Measurements from ENCODE around the gene FXYD7.
"Not testable (repeated sequence)": the region's sequence is repeated elsewhere in the genome, so short reads cannot be mapped to it uniquely, and the experiment has no call there.

The FXYD7 gene, protein sequence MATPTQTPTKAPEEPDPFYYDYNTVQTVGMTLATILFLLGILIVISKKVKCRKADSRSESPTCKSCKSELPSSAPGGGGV

DNA sequence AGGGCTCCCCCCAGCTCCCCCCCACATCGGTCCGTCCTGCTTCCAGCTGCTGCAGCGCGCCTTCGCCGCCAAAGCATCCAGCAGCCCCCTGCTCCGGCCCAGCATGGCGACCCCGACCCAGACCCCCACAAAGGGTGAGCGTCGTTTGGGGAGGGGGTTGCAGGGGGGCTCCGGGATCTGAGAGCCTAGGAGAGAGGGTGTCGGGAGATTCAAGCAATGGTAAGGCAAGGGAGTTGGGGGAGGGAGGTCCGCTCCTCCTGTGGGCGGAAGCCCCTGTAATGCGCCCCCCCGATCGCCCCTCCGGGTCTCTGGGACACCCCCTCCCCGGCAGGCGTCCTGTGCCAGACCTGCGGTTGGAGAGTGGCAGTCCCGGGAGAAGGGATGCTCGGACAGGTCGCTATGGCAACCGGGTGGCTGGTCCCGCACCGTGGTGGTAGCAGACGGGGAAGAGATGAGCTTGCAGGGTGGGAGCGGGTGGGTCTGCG, at the start of gene FXYD7:
FXYD7 (plus strand) TSS at position 25 of the 485 bp plus-strand sequence; CDS start at position 104, 79 bp downstream.
- DNase-seq (ENCODE audit: low read depth): no peak

DNA sequence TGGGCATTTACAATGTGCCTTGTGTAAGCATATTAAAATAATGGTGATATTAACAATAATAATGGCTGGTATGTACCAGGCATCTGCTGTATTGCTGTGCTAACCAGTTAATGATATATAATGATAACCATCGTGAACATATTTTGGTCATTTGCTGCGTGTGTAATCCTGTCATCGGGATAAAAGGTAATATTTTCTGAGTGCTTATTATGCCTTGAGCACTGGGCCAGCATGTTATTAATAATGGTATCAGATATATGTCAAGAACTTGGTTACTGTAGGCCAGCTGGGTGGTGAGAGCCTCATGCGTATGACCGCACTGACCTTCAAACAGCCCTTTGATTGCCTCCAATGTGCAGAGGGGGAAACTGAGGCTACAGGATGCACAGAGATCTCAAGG, 49.6 kb upstream of the FXYD7 start:
- no peak for DNase-seq (ENCODE audit: low read depth)

DNA sequence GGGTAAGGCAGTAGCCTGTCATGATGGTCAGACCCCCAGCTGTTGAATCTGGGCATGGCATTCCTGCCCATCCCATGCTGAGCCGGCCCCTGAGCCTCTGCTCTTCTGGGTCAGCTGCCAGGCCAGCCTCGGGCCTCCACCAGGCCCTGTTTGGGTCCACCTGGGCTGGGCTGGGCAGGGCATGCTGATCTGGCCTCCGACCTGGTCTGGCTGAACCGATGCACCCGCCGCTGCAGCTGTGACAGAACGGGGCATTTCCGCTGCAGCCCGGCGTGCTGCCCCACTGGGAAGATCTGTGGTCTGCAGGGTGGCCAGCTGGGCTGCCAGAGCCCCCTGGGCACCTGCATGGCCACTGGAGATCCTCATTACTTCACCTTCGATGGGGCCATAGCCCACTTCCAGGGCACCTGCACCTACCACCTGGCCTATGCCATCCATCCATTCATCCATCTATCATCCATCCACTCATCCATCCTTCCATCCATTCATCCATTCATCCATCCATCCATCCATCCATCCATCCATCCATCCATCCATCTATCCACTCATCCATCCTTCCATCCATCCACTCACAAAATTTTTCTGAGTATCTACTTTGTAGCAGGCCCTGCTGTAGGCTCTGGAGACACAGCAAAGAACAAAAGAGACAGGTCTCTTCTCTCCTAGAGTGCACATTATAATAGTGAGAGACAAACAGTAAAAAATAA, 49.0 kb upstream of the FXYD7 start:
- no peak for DNase-seq (ENCODE audit: low read depth)

DNA sequence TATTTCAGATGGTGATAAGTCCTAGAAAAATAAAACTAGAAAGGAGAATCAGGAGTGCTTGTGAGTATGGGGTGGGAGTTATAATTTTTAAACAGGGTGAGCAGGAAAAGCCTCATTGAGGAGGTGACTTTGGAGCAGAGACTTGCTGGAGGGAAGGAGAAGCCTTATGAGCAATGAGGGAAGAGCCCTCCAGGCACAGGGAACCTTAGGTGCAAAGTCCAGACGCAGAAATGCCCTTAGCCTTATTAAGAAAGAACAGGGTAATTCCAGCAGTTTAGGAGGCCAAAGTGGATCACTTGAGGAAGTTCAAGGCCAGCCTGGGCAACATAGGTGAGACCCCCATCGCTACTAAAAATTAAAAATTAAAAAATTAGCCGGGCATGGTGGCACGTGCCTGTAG, 48.4 kb upstream of the FXYD7 start:
- DNase-seq (ENCODE audit: low read depth): no peak

DNA sequence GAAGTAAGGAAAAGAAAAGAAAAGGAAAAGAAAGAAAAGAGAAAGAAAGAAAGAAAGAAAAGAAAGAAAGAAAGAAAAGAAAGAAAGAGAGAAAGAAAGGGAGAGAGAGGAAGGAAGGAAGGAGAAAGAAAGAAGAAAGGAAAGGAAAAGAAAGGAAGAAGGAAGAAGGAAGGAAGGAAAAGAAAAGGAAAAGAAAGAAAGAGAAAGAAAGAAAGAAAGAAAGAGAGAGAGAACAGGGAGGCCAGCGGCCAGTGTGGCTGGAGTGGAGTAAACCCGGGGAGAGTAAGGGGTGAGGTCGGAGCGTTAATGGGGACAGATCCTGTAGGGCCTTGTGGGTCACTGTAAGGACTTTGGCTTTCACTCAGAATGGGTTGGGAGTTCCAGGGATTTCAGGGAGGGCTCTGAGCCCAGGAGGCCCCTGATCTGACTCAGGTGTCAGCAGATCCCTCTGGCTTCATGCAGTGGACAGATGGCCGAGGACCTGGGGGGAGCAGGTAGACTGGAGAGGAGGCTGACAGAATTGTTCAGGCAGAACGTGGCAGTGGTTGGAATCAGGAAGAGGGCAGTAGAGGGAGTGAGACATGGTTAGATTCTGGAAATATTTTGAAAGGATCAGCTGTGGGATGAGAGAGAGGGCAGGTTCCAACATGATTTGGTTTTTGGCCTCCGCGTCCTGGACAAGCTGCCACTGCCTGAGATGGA, 47.2 kb upstream of the FXYD7 start:
- DNase-seq (ENCODE audit: low read depth): no peak

DNA sequence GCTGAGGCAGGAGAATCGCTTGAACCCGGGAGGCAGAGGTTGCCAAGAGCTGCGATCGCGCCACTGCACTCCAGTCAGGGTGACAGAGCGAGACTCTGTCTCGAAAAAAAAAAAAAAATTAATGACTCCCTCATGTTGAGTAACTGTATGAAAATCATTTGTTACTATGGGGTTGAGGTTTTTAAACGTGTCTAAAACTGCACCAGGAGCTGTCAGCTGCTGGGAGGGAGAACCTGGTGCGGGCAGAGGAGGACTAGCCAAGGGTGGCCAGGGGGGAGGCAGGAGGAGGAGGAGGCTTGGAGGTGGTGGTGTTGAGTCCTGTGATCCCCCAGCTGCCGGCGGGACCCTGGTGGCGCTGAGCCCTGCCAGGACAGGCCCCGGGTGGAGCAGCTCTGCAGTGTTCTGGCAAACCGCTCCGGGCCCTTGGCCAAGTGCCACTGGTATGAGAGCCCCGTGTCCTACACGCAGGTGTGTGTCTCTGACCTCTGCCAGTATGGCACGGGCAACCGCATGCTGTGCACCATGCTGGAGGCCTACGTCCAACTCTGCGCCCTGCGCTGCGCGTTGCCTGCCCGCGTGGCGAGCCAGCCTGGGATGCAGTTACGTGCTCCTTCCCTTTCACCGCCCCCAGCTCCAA, 44.5 kb upstream of the FXYD7 start:
- DNase-seq (ENCODE audit: low read depth): no peak

DNA sequence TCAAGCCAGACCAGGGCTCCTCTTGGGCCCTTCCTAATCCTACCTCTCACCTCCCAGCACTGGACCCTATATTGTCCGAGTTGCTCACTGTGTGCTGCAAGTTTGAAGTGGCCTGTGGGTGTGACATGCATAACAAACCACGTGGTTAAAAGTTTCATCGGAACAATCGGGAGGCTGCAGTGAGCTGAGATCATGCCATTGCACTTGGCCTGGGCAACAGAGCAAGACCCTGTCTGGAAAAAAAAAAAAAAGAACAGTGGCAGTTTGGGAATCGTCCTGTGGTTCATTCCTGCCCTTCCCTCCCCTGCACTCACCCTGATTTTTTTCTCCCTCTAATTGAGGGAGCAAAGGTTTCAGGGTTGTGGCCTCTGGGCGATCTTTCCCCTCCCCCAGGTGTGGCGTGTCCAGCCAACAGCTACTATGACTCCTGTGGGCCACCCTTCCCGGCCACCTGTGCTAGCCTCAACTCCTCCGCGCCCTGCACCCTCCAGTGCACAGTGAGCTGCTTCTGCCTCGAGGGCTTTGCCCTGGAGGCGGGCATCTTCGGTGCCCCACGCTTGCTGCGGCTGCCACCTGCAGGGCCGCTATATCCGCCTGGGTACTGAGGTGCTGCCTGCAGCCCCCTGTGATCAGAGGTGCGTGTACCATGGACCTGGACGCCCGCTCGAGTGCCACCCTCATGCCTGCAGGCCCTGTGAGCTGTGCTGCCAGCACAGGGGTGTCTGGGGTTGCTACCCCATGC, 43.7 kb upstream of the FXYD7 start:
- DNase-seq (ENCODE audit: low read depth): no peak

DNA sequence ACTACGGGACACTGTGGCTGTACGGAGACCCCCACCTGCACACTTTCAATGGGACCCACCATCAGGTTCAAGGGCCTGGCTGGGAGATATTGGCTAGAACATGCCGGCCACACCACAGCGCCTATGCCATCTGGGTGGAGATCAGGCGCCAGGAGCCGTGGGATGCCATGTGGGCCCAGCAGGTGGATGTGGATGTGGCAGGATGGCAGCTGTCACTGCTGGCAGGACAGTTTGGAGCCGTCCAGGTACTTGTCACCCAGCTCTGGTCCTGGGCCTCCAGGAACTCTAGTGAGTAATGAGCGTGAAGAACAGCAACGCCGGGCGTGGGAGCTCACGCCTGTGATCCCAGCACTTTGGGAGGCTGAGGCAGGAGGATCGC, 43.2 kb upstream of the FXYD7 start:
- DNase-seq (ENCODE audit: low read depth): no peak

DNA sequence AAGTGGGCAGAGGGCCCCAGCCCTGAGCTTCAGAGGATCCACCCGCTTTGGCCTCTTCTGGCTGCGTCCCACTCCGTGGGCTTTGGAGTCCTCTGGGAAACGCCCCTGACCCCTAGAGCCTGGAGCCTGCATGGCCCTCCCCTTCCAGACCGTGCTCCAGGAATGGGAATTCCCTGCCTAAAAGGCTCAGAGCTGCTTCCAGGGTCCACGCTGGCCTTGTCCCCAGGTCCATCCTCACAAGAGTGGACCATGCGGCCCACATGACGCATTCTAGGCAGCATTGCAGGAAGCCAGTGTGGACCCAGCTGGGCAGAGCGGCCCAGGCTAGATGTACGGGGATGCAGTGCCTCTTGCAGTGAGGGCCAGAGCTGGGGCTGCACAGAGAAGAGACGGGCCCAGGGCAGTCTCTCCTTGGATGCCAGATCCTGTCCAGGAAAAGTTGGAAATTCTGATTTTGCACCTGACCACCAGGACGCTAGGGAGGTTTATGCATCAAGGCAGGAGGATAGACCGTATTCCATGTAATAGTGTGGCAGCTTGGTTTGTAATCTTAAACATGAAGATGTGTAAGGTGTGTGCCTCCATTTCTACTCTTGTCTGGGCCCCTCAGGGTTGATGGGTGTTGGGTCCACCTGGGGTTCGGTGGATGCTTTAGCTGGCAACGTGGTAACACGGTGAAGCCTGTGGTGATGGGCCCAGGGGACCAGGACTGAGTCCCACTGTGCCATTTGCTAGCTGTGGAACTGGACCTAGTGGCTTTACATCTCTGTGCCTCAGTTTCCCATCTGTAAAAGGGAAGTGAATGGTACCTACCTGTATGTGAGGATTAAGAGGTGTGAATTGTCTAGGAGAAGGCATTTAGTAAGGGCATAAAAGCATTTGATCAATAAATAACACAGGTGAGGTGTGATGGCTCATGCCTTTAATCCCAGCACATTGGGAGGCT, 42.2 kb upstream of the FXYD7 start:
- DNase-seq (ENCODE audit: low read depth): no peak

DNA sequence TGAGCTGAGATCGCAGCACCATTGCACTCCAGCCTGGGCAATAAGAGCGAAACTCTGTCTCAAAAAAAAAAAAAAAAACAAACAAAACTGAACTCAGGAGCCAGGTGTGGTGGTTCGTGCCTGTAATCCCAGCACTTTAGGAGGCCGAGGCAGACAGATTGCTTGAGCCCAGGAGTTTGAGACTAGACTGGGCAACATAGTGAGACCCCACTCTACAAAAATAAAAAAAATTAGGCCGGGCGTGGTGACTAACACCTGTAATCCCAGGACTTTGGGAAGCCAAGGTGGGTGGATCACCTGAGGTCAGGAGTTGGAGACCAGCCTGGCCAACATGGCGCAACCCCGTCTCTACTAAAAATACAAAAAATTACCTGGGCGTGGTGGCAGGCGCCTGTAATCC, 41.1 kb upstream of the FXYD7 start:
- not testable (repeated sequence) for DNase-seq (ENCODE audit: low read depth)

DNA sequence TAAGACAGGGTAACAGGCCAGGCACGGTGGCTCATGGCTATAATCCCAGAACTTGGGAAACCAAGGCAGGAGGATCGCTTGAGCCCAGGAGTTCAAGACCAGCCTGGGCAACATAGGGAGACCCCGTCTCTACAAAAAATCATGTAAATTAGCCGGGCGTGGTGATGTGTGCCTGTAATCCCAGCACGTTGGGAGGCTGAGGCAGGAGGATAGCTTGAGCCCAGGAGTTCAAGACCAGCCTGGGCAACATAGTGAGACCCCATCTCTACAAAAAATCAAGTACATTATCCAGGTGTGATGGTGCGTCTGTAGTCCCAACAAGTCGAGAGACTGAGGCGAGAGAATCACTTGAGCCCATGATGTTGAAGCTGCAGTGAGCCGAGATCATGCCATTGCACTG, 39.4 kb upstream of the FXYD7 start:
- not testable (repeated sequence) for DNase-seq (ENCODE audit: low read depth)

DNA sequence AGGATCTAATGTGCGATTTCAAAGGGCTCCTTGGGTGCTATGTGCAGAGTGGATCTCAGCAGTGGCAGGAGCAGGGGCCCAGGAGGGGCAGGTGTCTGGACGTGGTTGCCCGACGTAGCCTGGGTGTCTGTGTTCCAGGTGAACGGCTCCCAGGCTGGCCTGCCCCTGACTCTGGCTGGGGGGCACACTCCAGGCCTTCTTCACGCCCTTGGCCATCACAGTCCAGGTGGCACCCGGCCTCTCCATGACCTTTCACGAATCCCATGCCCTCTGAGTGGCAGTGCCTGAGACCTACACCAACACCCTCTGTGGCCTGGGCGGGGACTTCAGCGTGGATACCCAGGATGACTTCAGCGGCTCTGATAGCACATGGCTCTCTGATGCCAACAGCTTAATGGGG, 38.7 kb upstream of the FXYD7 start:
- DNase-seq (ENCODE audit: low read depth): no peak

DNA sequence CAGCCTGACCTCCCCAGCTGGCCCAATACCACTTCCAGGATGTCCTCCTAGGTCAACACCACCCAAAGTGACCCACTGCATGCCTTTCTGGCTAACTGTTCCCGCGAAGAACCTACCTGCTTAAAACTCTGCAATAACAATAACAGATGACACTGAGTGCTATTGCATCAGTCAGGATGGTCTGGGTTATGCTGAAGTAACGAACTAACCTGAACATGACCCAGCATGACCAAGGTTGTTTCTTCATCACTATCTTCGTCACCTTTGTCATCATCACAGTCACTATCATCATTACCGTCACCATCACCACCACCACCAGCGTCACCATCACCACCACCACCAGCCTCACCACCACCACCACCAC, 38.0 kb upstream of the FXYD7 start:
- DNase-seq (ENCODE audit: low read depth): no peak

DNA sequence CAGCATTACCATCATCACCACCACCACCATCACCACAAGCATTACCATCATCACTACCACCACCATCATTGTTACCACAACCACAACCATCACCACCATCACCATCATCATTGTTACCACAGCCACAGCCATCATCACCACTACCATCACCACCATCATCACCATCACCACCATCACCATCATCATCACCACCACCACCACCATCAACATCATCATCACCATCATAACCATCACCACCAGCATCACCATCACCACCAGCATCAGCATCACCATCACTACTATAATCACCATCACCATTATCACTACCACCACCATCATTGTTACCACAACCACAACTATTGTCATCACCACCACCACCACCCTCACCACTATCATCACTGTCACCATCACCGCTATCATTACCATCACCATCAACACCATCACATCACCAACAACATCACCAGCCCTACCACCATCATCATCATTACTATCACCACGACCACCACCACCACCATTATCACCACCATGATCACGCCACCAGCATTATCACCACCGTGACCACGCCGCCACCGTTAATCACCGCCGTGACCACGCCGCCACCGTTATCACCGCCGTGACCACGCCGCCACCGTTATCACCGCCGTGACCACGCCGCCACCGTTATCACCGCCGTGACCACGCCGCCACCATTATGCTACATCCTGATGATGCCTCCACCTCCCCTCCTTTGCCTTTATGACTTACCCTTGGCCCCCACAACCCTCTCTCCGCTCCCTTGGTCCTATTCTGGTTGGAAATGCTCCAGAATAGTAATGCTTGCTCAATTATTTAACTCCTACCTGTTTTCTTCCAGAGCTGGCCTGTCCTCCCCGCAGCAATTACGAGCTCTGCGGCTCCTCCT, 37.4 kb upstream of the FXYD7 start:
- no peak for DNase-seq (ENCODE audit: low read depth)

DNA sequence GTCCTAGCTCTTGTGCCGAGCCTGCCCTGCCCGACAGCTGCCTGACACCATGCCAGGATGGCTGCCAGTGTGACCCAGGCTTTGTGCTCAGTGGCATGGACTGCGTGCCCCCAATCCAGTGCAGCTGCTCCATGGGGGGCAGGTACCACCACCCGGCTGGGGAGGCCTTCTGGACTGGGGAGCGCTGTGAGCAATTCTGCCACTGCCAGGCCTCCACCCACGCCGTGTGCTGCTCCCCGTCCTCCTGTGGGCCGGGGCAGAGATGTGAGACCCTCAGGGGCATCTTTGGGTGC, 36.8 kb upstream of the FXYD7 start:
- DNase-seq (ENCODE audit: low read depth): no peak

DNA sequence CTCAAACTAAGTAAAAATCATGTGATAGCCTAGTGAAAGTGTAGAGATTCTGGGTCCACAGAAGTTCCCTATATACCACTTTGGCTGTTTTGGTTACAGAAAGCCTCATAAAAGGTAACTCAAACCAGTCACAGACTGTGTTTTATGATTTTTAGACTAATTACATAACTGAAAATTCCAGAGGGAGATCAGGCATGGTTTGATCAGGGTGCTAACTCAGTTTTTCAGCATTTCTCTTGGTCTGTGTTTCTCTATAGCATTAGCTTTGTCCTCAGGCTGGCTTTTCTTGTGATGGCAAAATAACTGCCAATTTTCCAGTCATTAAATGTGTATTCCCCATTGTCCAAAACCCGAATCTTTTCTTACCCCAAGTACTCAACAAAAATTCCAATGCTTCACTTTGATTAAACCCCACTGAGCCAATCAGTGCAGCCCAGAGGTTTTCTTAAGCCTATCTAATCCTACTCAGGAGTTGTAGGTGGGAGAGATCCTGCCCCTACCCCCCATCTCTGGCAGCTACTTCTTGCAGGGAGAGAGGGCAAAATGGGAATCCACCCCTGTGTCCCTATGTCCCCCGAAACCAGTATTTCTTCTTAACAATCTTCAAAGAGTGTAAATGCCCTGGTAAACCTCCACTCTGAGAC, 36.0 kb upstream of the FXYD7 start:
- DNase-seq (ENCODE audit: low read depth): no peak

DNA sequence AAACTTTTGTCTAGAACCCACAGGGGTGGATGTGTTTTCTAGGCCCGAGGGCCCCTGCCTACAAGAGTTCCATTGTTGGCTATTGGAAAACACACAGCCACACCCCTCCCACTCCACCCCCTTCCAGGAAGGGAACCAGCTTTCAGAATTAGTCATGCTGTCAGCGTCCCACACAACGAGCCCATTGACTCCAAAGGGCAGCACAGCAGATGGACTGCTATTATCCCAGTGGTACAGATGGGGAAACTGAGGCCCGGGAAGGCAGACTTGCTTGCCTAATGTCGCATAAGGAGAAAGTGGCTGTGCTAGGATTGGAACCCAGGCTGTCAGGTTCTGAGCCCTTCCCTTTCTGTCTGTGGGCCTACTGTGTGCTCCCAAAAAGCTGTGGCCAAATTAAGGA, 35.5 kb upstream of the FXYD7 start:
- no peak for DNase-seq (ENCODE audit: low read depth)

DNA sequence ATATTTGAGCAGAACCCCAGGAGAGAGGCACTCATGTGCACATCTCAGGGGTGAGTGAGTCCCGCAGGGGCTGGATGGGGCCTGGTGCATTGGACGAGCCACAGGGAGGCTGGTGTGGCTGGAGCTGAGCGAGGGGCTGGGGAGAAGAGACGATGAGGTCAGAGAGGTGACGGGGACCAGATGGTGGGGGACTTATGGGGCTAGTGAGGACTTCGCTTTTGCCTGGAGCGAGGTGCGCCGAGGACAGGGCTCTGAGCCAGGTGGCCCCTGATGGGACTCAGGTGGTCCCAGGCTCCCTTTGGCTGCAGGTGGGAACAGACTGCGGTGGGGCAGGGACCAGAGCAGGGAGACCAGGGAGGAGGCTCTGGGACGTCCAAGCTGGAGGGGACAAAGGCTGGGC, 34.3 kb upstream of the FXYD7 start:
- no peak for DNase-seq (ENCODE audit: low read depth)

DNA sequence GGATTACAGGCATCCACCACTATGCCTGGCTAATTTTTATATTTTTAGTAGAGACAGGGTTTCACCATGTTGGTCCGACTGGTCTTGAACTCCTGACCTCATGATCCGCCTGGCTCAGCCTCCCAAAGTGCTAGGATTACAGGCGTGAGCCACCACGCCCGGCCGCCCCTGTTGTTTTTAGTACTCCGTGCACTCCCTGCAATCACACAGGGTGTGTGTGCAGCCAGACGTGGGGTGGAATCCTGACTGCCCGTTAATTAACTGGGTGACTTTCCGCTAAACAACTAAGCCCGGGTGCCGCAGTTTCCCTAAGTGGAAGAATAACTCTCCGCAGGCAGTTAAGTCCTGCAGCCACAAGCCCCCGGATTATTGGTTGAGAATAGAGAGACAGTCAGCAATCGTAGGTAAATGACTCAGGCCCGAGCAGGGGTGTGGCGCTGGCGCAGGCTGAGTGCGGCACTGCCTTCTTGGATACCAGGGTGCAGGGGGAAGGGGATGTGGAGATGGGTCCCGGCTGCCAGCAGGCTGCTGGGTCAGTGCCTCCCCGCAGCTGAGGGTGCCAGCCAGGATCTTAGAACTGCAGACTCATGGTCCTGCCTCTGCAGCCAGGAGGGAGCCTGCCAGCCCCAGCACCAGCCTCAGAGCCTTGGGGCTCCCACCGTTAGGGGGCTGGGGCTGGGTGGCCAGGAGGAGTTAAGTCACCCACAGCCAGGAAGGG, 33.5 kb upstream of the FXYD7 start:
- no peak for DNase-seq (ENCODE audit: low read depth)
